OCI-M1 (cell line): ENCODE data around the gene C10orf67.
"Not testable (repeated sequence)": the region's sequence is repeated elsewhere in the genome, so short reads cannot be mapped to it uniquely, and the experiment has no call there.

Experiments
- DNase-seq: peaks from one replicate; lab custom pipeline; 2025; lab: John Stamatoyannopoulos, UW

C10orf67 gene

GRCh38 chr10:23362069-23362830 lies 17.7 kb upstream of the C10orf67 start:
- DNase-seq: no peak

DNA sequence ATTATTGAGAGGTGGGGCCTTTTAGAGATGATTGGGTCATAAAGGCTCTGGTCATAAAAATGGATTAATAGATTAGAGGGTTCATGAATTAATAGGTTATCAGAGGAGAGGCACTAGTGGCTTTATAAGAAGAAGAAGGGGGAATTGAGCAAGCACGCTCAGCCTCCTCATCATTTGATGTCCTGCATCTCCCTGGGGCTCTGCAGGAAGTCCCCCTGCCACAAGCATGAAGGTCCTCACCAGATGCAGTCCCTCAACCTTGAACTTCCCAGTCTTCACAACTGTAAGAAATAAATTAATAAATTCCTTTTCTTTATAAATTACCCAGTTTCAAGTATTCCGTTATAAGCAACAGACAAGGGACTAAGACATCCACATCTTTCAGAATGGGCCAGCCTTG lies 17.1 kb upstream of the C10orf67 start:
- no peak for DNase-seq

GRCh38 chr10:23359692-23360380 lies 15.2 kb upstream of the C10orf67 start:
- no peak for DNase-seq

DNA sequence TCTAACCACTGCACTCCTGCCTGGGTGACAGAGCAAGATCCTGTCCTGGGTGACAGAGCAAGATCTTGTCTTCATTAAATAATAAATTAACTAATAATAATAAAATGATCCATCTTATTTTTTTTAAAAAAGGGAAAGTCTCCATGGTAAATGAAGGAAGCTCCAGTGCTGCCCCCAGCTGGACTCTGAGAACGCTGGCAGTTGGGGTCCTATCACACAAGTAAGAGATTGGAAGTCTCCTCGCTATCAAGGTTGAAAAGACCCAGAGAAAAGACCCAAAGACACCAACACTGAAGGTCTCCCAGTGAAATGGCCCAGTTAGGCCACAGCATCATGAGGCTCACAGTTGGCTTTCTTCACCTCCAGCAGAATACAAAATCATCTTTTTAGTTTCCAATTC lies 13.8 kb upstream of the C10orf67 start:
- no peak for DNase-seq

- no peak for DNase-seq
These were observed 10.2 kb upstream of the C10orf67 start for GRCh38 chr10:23354630-23355279.

DNA sequence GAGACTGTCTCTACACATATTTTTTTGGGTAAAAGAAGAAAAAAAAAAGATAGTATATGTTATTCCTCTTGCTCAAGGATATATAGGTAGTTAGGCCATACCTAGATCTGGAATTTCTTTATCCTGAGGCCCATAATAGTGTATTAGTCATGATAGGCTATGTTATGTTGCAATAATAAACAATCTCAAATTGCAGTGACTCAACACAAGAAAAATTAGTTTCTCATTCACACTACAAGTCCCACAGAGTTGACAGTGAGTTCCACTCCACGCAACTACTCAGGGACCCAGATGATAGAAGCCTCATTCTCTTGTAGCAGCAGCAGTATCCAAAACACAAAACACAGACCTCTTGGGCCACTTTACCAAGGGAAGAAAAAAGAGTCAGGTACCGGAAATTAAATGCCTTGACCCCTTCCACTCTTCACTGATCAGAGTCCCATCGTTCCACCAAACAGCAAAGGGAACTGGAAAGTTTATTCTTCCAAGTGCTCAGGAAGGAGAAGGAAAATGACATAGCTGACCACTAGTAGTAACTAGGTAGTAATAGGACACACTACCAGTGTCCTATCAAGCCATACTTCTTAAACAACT lies 7.4 kb upstream of the C10orf67 start:
- DNase-seq: no peak

DNA sequence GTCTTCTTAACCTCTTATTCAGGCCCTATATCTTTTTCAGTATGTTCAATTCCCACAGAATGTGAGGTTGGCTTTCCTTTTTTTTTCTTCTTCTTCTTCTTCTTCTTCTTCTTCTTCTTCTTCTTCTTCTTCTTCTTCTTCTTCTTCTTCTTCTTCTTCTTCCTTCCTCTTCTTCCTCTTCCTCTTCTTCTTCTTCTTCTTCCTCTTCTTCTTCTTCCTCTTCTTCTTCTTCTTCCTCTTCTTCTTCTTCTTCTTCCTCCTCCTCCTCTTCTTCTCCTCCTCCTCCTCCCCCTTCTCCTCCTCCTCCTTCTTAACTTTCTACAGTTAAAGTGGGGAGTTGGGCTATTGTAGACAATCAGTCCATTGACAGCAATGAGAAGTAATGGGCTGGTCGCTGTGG lies 6.1 kb upstream of the C10orf67 start:
- not testable (repeated sequence) for DNase-seq

- peak; percentile 28 for DNase-seq
These were observed 1.3 kb upstream of the C10orf67 start for GRCh38 chr10:23345861-23346260.

DNA sequence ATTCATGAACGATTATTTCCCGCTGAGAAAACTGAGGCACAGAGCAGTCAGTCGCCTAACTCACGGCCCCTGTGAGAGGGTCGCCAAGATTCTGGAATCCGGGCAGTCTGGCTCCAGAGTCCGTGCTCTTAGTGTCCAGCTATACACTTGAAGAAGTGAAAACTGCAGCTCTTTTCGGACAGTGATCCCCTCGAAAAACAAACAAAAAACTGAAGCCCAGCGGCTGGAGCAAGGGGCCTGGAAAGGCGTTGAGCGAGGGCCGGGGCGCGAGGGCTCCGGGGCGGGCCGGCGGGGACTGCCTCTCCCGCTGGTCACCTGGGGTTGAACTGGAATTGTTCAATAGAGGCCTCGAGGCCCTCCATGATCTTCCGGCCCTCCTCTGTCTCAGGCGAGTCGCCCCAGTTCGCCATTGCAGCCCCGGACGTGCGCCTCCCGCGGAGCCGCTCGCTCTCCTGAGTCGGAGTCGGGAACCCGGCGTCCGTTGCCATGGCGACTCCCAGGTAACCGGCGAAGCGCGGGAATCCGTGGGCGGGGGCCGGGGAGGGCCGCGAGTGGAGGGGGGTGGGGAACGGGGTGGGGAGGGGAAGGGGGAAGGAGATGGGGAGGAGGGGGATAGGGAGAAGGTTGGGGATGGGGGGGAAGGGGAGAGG lies 881 bp downstream of the C10orf67 start:
- no peak for DNase-seq

DNA sequence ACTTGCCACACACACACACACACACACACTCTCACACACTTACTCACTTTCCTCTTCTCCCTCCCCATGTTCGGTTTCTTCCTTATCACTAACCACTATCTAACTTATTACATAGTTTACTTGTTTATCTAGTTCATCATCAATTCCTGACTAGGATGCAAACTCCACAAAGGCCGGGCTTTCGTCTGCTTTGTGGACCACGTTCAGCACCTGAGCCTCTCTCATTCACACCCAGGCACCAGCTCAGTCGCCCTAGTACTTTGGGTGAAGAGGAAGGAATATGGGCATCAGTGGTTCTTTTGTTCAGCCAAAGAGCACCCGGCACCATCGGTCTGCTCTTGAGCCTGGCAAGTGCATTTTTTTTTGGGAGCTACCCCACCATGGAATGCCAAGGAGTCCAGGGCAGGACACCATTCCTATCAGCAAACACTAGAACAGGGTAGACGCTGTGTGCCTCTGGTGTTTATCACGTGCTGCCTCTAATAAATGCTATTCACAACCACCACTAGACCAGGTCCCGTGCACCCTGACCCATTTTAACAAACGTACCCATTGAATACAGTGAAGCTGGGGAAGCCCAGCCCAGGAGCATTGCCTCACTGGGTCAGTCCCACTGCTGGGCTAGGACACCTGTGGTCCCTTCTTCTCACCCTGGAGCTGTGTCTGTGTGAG lies 2.2 kb downstream of the C10orf67 start:
- DNase-seq: no peak

- DNase-seq: no peak
These were observed 3.6 kb downstream of the C10orf67 start for GRCh38 chr10:23341004-23341403.

DNA sequence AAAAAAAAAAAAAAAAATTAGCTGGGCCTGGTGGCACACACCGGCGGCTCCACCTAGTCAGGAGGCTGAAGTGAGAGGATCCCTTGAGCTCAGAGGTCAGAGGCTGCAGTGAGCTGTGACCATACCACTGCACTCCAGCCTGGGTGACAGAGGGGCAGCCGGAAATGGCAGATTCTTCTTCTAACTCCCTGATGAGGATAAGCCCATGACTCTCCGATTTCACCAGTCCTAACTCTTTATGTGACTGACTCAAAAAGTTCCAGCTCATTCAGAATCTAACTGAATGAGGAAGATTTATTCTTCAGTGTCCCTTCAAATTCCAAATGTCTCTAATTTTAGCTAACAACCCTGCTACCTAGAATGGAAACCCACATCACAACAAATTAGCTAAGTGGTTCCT lies 4.2 kb downstream of the C10orf67 start:
- DNase-seq: no peak

DNA sequence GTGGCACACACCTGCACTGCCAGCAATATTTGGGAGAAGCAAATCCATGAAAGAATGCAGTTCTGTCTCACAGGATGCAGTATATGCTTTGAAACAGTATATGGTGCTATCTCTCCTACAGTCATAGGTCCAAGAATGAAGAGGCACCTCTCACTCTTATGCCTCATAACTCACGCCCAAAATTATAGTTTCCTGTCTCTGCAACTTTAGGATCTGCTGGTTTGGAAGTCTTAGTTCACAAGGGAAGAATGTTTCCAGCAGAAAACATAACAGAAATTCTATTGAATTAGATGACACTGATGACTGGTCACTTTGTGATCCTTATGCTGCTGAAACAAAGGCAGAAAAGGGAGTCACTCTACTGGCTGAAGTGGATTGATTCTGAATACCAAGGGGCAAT lies 5.7 kb downstream of the C10orf67 start:
- DNase-seq: no peak

- DNase-seq: no peak
These were observed 6.3 kb downstream of the C10orf67 start for GRCh38 chr10:23338155-23338828.

DNA sequence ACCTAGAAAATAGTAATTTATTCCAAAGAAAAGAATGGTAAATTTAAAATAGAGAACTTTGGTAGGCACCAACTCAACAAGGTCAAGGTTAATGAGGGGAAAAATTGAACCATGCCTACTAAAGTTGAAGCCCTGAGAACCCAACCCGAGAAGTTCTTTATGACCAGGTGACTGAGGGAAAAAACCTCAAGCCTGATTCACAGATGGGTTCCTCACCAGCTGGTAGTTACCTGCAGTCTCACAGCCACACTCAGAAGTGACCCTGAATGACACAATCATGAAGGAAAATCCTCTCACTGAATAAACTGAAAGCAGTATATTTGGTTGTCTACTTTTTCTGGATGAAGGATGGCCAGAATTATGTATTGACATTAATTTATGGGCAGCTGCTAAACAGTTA lies 7.0 kb downstream of the C10orf67 start:
- no peak for DNase-seq

GRCh38 chr10:23331567-23332301 lies 12.9 kb downstream of the C10orf67 start:
- no peak for DNase-seq

- no peak for DNase-seq
These were observed 13.6 kb downstream of the C10orf67 start for GRCh38 chr10:23330948-23331347.

GRCh38 chr10:23326544-23327307 lies 17.9 kb downstream of the C10orf67 start:
- DNase-seq: no peak

- DNase-seq: no peak
These were observed 19.5 kb downstream of the C10orf67 start for GRCh38 chr10:23325132-23325531.

DNA sequence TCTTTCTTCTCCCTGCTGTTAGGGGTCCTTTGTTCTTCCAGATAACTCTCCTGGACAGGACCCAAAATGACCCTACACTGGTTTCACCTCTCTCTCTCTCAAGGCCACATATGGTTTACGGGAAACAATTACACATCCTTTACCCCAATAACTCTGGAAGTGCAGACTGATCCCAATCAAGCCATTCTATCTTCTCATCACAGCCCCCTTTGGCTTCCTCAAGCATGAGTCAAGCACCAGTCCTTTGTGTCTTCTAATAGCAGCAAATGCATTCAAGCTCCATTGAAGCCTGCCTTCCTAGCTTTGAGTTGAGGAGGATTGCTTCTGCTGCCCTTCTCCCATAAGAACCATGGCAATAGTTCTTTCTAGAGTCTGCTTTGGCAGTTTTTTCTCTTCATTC lies 20.2 kb downstream of the C10orf67 start:
- DNase-seq: no peak
